ENCODE data around the gene SNAP25. TPM values are rescaled to one million over a fixed set of nuclear protein-coding genes. Genes with fewer than 3 reads are reported as not detected.

SNAP25 gene
- 11.5 to 20.3 TPM (median 15.3 TPM) in 5 replicates for total RNA-seq (2022; extraction: Qiagen RNA extraction; ENCODE audit: low read depth)

GRCh38 chr20:10218536-10219451 is at the start of gene SNAP25:
Gene SNAP25, plus strand, starts transcription at chr20:10218830. Its CDS starts 56,662 bp downstream, at chr20:10275492.

Other genes starting within 250 kb of the SNAP25 start
- 6.8 to 7.9 TPM (median 7.4 TPM) in 5 replicates for gene ANKEF1, start 183.8 kb upstream of the SNAP25 start, total RNA-seq (2022; extraction: Qiagen RNA extraction; ENCODE audit: low read depth)
- 16.0 to 21.3 TPM (median 19.8 TPM) in 5 replicates for gene MKKS, start 215.4 kb downstream of the SNAP25 start, total RNA-seq (2022; extraction: Qiagen RNA extraction; ENCODE audit: low read depth)
- 1.9 to 3.5 TPM (median 2.8 TPM) in 5 replicates for gene SLX4IP, start 216.5 kb downstream of the SNAP25 start, total RNA-seq (2022; extraction: Qiagen RNA extraction; ENCODE audit: low read depth)

All from A549 treated with ZK216348 at 1 μM for 4 hours (cell line).